AG09309 (cell line): ENCODE measurements around the gene ATAD3C.
"Not testable (repeated sequence)": the region's sequence is repeated elsewhere in the genome, so short reads cannot be mapped to it uniquely, and the experiment has no call there.

Experiments
- DNase-seq: peaks from one replicate; pipeline ENCODE4 v3.0.0-alpha.2; 2010; ENCODE audit warnings: low read depth
- H3K4me3 ChIP-seq: 2 replicates; pipeline ENCODE4 v1.5.1; 2011; ENCODE audit warnings: mild to moderate bottlenecking, low read depth, low read length, moderate library complexity; ENCODE audit not compliant: control insufficient read depth
- TF ChIP-seq, protein P1 (sequence below): IDR thresholded peaks from 2 replicates; pipeline ENCODE4 v1.5.1; 2011; ENCODE audit warnings: mild to moderate bottlenecking, low read depth, low read length, inconsistent platforms; ENCODE audit not compliant: insufficient read depth, control insufficient read depth; ENCODE audit errors: missing control alignments

Gene ATAD3C

DNA sequence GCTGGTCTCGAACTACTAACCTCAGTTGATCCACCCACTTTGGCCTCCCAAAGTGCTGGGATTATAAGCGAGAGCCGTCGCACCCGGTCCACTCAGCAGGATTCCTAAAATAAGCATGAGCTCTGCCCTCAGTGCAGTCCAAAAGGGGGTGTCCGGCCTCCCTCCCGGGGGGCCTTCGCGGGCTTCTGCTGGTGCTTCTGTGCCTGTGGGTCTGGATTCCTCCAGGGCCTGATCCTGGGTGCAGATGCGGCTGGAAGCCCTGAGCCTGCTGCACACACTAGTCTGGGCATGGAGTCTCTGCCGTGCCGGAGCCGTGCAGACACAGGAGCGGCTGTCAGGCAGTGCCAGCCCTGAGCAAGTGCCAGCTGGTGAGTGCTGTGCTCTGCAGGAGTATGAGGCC is 67.4 kb downstream of the ATAD3C start:
- not testable (repeated sequence) for DNase-seq, H3K4me3 ChIP-seq

- TF ChIP-seq, protein P1, sequence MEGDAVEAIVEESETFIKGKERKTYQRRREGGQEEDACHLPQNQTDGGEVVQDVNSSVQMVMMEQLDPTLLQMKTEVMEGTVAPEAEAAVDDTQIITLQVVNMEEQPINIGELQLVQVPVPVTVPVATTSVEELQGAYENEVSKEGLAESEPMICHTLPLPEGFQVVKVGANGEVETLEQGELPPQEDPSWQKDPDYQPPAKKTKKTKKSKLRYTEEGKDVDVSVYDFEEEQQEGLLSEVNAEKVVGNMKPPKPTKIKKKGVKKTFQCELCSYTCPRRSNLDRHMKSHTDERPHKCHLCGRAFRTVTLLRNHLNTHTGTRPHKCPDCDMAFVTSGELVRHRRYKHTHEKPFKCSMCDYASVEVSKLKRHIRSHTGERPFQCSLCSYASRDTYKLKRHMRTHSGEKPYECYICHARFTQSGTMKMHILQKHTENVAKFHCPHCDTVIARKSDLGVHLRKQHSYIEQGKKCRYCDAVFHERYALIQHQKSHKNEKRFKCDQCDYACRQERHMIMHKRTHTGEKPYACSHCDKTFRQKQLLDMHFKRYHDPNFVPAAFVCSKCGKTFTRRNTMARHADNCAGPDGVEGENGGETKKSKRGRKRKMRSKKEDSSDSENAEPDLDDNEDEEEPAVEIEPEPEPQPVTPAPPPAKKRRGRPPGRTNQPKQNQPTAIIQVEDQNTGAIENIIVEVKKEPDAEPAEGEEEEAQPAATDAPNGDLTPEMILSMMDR = no peak
- no peak for DNase-seq
- H3K4me3 ChIP-seq = no peak overlapping the region
Observed at GRCh38 chr1:1517973-1518620, 68.6 kb downstream of the ATAD3C start.

- H3K4me3 ChIP-seq, DNase-seq: not testable (repeated sequence)
Observed at GRCh38 chr1:1518621-1519007, 69.1 kb downstream of the ATAD3C start.
